GM18861 (cell line): Measurements from ENCODE around the gene MALL.
"Not testable (repeated sequence)": the region's sequence is repeated elsewhere in the genome, so short reads cannot be mapped to it uniquely, and the experiment has no call there.

Experiments
- ATAC-seq: cut with Tn5 transposase; IDR thresholded peaks from one replicate; pipeline ENCODE4 v1.9.1; 2021; ENCODE audit not compliant: unreplicated experiment

MALL gene

GRCh38 chr2:110099471-110100225, 16.0 kb downstream of the MALL start:
- no peak for ATAC-seq

GRCh38 chr2:110099038-110099425, 16.6 kb downstream of the MALL start:
- no peak for ATAC-seq

- no peak for ATAC-seq
Measured at GRCh38 chr2:110097506-110098220, 18.0 kb downstream of the MALL start.

- ATAC-seq, result no peak
Measured at GRCh38 chr2:110095994-110096633, 19.5 kb downstream of the MALL start.

- not testable (repeated sequence) for ATAC-seq
Measured at GRCh38 chr2:110094884-110095534, 20.6 kb downstream of the MALL start.

GRCh38 chr2:110093924-110094323, 21.7 kb downstream of the MALL start:
- not testable (repeated sequence) for ATAC-seq

GRCh38 chr2:110090164-110090563, 25.5 kb downstream of the MALL start:
- ATAC-seq, result not testable (repeated sequence)

GRCh38 chr2:110083757-110084156, 31.9 kb downstream of the MALL start:
- ATAC-seq, result not testable (repeated sequence)

GRCh38 chr2:110083162-110083561, 32.5 kb downstream of the MALL start:
- not testable (repeated sequence) for ATAC-seq

GRCh38 chr2:110078104-110078503, 37.5 kb downstream of the MALL start:
- ATAC-seq, result not testable (repeated sequence)

- not testable (repeated sequence) for ATAC-seq
Measured at GRCh38 chr2:110075896-110076295, 39.7 kb downstream of the MALL start.

- ATAC-seq, result not testable (repeated sequence)
Measured at GRCh38 chr2:110069869-110070268, 45.8 kb downstream of the MALL start.

GRCh38 chr2:110068153-110068552, 47.5 kb downstream of the MALL start:
- ATAC-seq, result not testable (repeated sequence)

GRCh38 chr2:110062332-110062731, 53.3 kb downstream of the MALL start:
- not testable (repeated sequence) for ATAC-seq

- not testable (repeated sequence) for ATAC-seq
Measured at GRCh38 chr2:110060550-110060949, 55.1 kb downstream of the MALL start.

GRCh38 chr2:110059694-110060358, 55.8 kb downstream of the MALL start:
- ATAC-seq, result not testable (repeated sequence)

- ATAC-seq, result not testable (repeated sequence)
Measured at GRCh38 chr2:110059009-110059693, 56.5 kb downstream of the MALL start.

- not testable (repeated sequence) for ATAC-seq
Measured at GRCh38 chr2:110058034-110058433, 57.6 kb downstream of the MALL start.

- not testable (repeated sequence) for ATAC-seq
Measured at GRCh38 chr2:110055819-110056408, 59.7 kb downstream of the MALL start.
